ENCODE measurements around the gene STRBP.
"Not testable (repeated sequence)": the region's sequence is repeated elsewhere in the genome, so short reads cannot be mapped to it uniquely, and the experiment has no call there.

The STRBP gene

DNA sequence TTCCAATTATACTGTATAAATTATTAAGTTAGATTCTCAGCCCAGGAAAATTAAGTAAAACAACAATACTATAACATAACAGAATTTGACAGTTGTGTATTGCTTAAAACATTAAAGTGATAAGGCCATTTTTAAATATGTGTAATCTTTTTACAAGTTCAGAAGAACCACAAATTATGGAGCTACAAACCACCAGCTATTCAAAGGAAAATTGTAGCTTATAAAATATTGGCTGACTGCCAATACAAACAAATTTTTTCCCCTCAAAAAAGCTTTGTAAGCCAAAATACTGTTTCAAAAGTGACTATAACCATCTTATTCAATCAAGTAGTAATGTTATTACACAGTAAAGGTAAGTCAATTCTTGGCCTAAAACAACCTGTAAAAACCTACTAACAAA is 21.9 kb downstream of the STRBP start:
- no peak for DNase-seq

DNA sequence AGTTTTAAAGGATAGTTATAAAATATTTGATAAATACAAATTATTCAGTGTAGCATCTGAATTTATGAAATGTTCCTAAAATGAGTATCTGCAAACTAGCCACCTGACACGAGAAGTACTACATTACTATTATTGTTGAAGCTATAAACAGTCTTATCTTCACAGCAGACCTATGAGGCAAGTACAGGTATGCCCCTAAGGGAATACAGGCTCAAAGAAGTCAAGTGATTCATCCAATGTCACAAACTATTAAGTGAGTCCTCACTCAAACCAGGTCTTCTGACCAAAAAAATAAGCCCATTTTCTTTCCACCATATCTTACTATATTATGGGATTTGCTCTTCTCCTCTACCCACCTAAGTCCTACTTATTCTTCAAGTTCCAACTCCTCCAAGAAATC is 28.7 kb downstream of the STRBP start:
- DNase-seq = no peak

DNA sequence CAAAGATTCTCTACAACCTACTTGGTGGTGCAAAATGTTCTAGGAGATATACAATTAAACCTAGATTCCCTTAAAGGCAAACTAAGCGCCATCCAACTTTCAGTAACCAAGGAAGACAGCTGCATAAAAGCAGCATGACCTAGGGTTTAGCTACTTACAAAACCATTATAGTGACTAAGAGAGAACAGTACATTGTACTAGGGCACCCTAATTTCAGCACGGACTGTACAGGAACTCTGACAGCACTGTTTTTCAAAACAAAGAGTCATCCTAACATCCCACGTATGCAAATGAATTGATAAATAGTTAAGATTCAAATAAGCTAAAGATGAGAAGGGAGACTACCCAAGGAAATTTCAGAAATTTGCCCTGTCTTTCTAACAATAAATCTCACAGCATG is 30.0 kb downstream of the STRBP start:
- DNase-seq = no peak

DNA sequence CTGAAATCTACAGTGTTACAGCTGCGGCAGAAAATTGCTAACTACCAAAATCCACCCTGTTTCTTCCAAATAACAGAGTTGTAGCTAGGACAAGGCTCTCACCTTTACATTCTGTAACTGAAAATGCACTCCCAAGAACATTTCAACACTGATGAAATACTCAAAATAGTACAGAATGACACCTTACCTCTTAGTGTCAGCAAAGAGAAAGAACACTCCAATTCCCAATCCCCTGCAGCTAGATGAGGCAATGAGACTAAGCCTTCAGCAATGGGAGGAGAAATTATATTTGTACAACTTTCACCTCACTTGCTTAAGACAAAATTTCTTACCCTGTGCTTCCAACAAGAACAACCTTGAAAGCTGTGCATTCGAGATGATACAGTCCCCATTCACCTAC is 31.2 kb downstream of the STRBP start:
- no peak for DNase-seq

DNA sequence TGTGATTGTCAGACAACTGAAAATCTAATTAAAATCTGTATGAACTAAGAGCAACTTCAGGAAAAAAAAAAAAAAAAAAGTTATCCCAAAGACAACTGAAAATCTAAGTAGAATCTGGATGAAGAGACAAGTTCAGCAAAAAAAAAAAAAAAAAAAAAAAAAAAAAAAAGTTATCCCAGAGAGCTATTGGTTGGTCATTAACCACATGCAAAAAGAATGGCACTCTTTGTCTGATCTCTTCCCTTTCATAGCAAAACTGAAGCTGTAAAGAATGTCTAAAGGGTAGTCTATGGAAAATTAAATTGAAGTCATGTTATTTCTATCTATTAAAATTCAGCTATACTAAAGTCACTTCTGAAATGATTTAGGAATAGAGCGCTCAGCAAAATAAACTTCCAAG is 32.9 kb downstream of the STRBP start:
- no peak for DNase-seq

DNA sequence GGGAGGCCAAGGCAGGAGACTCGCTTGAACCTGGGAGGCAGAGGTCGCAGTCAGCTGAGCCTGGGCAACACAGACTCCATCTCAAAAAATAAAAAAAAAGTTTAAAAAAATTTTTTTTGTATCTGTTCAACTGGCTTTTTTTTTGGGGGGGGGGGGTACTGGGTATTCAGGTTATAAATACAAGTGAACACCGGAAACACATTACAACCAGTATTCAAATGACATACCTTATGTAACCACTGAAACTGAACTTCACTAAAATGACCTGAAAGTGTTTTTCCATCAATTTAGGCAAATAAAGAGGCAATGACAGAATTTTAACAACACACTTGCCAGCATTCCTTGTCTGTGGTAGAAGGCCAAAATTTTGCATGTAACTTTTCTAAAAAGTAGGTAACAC is 33.5 kb downstream of the STRBP start:
- DNase-seq = no peak

DNA sequence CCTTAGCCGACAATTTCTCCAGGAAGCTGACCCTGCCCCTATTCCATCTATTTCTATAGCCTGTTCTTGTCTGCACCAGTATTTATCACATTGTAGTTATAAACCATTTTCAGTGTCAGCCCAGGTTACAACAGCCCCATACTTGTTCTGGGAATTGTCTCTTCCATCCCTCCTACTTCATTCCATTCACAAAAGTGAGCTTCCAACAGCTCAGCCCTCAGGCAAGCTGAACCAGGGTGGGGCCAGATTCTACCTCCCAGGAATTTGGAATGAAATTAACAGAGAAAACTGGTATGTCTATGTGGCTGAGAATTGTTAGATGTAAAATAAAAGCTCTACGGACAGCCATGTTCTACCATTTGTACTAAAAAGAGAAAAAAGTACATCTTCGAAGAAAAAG is 36.1 kb downstream of the STRBP start:
- no peak for DNase-seq

DNA sequence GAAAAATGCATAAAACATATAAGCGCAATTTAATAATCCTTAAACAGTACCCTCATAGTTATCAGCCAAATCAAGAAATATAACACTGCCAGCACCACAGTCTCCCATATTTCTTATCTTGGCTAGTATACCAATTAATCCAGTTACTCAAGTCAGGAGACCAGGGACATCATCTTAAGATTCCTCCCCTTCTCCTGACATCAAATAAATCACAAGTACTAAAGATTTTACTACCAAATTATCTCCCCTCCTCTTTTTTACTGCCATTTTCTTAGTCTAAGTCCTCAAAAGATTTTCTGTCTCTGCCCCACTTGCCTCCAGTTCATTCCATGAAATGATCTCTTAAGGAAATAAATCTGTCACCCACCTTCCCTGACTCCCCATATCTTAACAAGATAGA is 37.0 kb downstream of the STRBP start:
- DNase-seq = no peak

DNA sequence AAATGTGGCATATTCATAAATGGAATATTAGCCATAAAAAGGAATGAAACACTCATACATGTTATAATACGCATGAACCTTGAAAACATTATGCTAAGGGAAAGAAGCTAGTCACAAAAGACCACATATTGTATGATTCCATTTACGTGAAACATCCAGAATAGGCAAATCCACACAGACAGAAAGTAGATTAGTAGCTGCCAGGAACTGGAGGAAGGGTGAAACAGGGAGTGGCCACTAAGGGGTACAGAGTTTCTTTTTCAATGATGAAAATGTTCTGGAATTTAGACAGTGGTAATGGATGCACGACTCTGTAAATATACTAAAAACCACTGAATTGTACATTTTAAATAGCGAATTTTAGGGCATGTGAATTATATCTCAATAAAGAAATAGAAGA is 39.4 kb downstream of the STRBP start:
- DNase-seq = no peak

DNA sequence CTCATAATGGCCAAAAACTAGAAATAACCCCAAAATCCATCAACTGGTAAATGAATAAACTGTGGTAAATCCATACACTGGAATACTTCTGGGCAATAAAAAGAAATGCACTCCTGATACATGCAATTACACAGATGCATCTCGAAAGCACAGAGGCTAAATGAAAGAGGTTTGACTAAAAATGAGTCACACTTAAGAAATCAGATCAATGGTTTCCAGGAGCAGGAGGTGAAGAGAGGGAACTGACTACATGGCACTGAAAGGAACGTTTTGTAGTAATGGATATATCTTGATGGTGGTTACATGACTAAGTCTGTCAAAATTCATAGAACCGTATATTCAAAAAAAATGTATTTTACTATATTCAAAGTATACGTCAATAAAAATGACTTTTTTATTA is 42.4 kb downstream of the STRBP start:
- no peak for DNase-seq

DNA sequence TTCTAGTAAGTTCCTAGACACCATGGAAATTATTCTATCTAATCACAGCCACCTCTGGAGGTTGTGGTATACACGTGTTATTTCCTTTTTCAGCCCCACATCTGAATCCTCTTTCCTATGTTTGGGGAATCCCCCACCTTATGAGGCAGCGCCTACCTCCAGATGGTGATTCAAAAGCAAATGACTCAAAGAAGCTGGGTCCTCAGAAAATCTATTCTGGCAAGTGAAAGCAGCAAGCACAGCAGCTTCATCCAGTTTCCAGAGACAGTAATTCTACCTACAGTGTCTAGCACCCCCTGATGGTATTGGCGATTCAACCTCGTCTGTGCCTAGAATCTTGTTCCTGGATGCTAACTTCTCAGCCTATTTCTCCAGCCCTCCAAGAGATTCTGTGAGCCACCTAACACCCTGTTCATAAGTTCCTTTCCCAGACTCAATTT is 43.0 kb downstream of the STRBP start:
- no peak for DNase-seq

DNA sequence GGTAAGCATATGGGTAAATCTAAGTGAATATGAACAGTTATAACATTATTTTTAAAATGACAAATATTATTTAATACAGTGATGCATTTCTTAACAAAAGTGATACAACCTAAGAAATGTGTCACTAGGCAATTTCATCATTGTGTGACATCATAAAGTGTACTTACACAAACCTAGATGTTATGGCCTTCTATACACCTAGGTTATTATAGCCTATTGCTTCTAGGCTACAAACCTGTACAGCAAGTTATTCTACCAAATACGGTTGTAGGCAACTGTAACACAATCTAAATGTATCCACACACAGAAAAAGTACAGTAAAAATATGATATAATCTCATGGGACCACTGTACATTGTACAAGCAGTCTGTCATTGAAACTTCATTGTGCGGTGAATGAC is 48.3 kb downstream of the STRBP start:
- no peak for DNase-seq

DNA sequence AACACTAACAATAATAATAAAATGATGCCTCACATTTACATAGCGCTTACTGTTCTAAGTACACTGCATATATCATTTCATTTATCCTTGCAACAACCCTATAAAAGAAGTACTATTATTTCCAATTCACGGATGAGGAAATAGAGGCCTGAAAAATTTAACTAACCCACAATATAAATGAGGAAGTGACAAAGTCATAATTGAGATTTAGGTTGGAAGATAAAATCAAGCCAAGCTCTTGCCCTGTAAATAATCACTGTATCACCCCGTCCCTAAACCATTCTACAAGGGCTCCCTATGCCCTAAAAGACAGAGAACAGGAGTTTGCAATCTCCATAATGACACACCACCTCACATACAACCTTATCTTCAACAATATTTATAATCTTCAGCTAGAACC is 49.6 kb downstream of the STRBP start:
- DNase-seq = no peak

DNA sequence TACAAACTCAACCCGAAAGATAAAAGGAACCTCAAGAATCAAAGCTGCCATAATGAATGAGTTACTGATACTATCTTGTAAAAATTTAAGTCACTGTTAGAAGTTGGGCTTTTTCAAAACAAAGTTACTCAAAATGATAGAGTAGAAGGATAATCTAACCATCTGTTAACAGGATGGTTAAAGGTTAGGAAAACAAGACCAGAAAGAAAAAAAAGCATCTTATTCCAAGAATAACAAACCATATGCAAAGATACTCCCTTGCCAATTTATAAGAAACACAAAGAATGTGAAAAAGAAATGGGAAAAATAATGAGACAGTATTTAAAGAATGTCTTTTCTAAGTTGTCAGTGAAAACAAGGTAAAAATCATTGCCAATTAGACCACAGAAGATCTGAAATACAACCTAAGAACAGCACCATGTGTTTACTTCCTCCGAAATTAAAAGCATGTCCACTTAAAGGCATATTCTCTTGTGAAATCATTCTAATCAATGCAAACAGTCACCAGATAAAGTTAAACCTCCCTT is 51.2 kb downstream of the STRBP start:
- no peak for DNase-seq

DNA sequence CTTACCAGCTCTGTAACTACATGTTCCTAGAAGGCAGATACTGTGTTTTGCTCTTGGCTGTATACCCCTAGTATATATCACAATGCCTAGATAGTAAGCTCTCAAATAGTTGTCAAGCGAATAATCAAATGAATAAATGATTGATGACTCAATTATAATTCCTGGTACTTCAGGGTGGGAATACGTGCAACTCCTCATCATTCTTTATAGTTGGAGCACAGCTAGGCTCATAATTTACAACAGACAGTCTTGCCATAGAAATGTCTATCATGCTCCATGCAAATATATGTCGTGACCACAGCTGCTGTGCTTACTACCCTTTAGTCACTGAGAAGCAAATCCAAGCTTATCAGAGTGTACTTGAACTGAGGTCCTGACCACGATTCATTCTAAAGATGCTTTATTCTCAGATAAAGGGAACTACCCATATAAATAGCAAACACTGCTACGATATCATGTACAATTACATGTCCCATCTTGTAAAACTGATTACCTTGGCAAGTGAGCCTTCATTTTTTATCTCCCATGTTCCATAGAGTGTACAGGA is 52.1 kb downstream of the STRBP start:
- DNase-seq = no peak

DNA sequence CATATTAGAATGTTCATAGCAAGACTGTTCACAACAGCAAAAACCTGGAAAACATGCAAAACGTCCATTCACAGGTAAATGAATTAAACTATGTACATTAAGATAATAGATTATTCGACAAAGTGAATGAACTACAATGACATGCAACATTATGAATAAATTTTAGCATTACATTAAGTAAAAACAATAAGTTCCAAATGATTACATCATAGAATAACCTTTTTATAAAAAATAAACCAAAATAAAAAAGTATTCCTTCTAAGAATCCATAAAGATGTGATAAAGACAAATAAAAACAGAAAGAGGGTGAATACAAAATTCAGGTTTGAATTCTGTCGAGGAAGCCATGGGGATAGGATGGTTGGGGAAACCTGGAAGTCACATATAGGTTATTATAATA is 57.3 kb downstream of the STRBP start:
- DNase-seq = no peak

DNA sequence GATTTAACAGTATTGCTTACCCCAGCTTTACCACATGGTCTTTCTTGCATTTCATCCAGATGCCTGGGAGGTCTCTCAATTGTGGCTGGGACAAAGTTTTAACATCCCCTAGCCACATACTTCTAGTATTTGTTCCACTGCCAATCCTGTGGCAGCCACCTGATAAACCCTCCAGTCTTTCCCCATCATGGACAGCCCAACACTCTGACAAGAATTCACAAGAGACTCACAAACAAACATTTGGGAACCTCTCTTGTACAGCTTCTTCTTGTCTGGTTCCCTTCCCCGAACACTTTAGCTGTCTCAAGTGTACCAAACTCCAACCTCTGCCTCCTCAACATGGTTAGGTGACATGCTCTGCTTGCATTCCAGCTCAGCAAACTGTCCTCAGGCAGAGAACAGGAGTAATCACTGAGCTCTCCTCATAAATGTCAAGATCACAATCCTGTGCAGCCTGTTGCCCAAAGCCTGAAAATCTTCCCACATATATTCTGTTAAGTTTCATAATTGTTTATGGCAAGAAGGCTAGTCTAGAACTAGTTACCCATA is 59.7 kb downstream of the STRBP start:
- no peak for DNase-seq

DNA sequence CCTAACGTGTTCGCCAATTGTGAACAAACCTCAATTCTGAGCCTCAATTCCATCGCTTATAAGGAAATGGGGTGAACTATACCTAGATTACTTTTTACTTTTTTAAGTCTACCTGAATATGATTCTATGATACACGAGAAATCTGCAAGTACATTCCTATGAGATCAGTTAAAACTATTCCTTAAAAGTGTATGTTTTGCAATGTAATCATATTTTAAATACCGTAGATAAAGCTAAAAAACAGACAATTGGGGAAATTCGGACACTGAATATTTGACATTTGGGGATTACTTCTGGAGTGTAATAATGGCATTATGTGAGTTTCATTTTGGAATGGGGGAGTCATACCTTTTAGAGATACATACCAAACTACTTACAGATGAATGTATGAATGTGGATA is 62.3 kb downstream of the STRBP start:
- no peak for DNase-seq

DNA sequence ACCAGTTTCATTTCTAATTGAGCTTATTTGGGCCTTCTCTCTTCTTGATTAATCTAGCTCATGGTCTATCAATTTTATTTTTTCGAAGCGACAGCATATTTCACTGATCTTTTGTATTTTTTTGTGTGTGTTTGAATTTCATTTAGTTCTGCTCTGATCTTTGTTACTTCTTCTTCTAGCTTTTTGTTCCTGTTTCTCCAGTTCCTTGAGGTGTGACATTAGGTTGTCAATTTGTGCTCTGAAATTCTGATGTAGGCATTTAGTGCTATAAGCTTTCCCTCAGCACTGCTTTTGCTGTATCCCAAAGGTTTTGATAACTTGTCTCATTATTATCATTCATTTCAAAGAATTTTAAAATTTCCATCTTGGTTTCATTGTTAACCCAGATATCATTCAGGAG is 67.3 kb downstream of the STRBP start:
- no peak for DNase-seq

DNA sequence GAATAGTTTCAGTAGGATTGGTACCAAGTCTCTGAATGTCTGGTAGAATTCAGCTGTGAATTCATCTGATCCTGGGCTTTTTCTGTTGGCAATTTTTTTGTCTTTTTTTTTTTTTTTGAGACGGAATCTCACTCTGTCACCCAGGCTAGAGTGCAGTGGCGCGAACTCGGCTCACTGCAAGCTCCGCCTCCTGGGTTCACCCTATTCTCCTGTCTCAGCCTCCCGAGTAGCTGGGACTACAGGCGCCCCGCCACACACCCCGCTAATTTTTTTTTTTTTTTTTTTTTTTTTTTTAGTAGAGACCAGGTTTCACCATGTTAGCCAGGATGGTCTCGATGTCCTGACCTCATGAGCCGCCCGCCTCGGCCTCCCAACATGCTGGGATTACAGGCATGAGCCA is 67.9 kb downstream of the STRBP start:
- DNase-seq = not testable (repeated sequence)

DNA sequence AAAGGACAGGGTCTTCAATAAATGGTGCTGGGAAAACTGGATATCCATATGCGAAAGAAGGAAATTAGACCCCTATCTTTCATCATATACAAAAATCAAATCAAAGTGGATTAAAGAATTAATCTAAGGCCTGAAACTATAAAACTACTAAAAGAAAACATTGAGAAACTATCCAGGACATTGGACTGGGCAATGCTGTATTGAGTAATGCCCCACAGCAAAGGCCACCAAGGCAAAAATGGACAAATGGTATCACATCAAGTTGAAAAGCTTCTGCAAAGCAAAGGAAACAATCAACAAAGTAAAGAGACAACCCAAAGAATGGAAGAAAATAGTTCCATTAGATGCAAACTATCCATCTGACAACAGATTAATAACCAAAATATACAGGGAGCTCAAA is 72.3 kb downstream of the STRBP start:
- DNase-seq = no peak

DNA sequence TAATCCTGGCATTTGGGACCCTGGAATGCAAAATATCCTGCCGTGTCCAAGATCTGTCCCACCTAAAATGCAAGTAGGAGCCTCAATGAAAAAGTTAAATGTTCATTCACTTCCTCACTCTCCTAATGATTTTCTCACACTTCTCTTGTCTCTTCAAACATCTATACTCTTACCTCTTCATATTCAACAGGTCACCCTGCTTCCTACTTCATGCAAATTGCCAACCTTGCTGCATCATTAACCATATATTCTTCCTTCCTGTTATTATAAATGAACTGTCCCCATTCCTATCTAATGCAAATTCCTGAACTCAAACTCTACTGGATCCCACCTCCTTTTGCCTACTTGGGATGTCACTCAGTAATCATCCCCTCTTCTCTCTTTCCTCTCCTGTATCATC is 74.4 kb downstream of the STRBP start:
- DNase-seq = no peak

DNA sequence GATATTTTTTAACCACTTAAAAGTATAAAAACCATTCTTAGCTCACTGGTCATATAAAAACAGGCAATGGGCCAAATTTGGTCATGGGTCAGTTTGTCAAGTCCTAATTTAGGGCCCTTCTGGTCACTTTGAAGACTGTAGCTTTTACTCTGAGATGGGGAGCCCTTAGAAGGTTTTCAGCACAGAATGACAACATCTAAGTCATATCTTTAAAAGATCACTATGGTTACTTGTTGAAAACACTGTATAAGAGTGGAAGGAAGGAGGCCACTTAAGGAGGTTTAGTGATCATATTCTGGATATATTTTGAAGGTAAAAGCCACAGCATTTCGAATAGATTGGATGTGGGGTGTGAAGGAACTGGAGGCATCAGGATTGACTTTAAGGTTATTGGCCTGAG is 76.7 kb downstream of the STRBP start:
- DNase-seq = no peak

DNA sequence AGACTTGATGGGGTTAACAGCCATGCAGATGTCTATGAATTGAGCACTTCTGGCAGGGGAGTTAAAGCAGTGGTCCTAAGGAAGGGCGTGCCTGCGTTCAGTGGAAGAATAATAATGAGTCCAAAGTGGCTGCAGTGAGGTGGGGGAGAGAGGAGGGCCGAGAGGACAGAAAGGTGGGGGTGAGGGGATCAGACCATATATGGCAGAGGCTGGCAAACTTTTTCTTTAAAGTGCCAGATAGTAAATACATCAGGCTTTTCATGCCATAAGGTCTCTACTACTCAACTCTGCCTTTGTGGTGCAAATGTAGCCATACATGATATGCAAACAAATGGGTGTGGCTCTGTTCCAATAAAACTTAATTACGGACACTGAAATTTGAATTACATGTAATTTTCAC is 77.1 kb downstream of the STRBP start:
- DNase-seq = no peak

DNA sequence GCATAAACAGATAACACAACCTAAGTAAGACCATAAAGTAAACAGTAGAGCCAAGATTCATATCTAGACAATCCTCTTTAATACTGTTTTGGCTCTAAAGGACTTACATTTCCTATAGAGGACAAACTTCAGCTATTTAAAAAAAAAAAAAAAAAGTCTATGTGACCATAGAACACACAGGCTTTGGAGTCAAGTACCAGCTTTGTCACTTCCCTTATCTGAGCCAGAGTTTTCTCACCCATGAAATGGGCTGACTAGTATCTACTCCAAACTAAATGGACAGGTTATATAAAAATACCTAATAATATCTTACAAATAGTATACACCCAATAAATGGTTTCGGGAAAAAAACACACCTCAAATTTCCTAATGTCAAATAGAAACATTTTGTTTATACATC is 81.3 kb downstream of the STRBP start:
- DNase-seq = no peak

DNA sequence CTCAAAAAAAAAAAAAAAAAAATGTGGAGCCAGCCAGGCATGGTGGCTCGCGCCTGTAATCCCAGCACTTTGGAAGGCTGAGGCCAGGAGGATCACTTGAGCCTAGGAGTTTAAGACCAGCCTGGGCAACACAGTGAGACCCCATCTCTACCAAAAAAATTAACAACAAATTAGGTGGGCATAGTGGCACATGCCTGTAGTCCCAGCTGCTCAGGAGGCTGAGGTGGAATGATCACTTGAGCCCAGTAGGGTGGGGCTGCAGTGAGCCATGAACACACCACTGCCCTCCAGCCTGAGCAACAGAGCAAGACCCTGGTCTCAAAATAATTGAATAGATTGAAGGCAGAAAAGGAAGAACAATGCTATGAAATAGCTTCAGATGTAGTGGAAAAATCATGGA is 82.4 kb downstream of the STRBP start:
- not testable (repeated sequence) for DNase-seq
